ENCODE data around the gene CUL7.
"Not testable (repeated sequence)": the region's sequence is repeated elsewhere in the genome, so short reads cannot be mapped to it uniquely, and the experiment has no call there.

Gene CUL7

DNA sequence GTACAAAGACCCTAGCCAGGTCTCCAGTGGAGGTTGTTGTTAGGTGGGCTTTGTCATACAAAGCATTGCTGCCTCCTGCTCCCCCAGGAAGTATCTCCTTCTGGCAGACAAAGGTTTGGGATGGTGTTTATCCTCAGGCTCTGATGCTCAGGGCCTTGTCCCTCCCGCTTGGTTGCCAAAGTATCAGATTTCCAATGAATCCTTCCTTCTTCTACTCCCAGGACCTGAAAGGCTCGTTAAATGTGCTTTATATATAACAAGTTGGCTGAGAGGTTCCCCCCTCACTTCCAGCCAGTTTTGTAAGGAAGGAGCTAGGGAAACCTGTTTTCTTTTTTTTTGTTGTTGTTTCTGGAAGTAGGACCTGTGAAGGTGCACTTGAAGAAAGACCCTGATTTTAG lies 36.9 kb upstream of the CUL7 start:
- Histone ChIP-seq H3K36me3 (ENCODE audit: insufficient read depth, low read length) (no peaks in the 10 kb centered on the region), H3K79me2 (ENCODE audit: control insufficient read depth, insufficient read depth, low read length, unreplicated experiment) (peaks cover 18% of the 10 kb centered on the region), H3K27me3 (ENCODE audit: insufficient read depth, low read length) (no peaks in the 10 kb centered on the region), H3K4me3 (ENCODE audit: low read depth, low read length) (no peak overlapping the region), H3K4me1 (ENCODE audit: control insufficient read depth, insufficient read depth, low read length, unreplicated experiment) (peaks cover 13% of the 10 kb centered on the region), H3K27ac (ENCODE audit: low read depth, low read length) (no peak overlapping the region), H2AFZ (ENCODE audit: low read length, unreplicated experiment) (no peak overlapping the region)

DNA sequence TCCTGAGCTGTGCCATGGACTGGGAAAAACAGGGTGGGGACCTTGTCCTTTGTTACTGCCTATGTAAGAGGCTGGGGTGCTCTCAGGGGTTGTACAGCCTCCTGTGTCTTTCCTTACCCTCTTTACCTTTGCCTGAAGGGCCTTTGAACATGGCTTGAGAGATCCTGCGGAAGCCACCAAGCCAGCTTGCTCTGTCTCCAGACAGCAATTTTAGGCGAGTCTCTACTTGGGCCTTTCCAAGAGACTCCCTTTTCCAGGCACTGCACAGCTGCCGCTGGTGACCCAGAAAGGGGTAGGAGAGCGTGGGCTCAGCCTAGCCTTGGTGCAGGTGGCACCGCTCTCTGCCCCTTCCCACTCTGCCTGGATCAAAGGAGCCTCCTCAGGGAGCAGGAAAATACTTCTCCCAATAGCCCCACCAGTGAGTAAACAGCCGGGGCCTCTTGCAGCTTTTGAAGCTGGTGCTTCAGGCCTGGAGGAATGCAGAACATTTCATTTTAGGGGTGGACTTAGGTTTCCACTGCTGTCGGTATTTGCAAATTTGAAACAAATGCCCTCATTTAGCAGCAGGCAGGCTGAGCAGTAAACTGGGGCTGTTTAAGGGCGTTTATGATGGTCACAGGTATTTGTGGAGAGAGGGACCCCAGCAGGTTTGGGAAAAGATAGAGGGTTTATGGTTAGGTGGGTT lies 36.4 kb upstream of the CUL7 start:
- peaks cover 13% of the 10 kb centered on the region for H3K4me1 ChIP-seq (ENCODE audit: control insufficient read depth, insufficient read depth, low read length, unreplicated experiment)
- no peaks in the 10 kb centered on the region for H3K36me3 ChIP-seq (ENCODE audit: insufficient read depth, low read length)
- H3K79me2 ChIP-seq (ENCODE audit: control insufficient read depth, insufficient read depth, low read length, unreplicated experiment): peaks cover 15% of the 10 kb centered on the region
- no peak overlapping the region for H3K4me3 ChIP-seq (ENCODE audit: low read depth, low read length)
- no peak overlapping the region for H3K27ac ChIP-seq (ENCODE audit: low read depth, low read length)
- H2AFZ ChIP-seq (ENCODE audit: low read length, unreplicated experiment): no peak overlapping the region
- no peaks in the 10 kb centered on the region for H3K27me3 ChIP-seq (ENCODE audit: insufficient read depth, low read length)

DNA sequence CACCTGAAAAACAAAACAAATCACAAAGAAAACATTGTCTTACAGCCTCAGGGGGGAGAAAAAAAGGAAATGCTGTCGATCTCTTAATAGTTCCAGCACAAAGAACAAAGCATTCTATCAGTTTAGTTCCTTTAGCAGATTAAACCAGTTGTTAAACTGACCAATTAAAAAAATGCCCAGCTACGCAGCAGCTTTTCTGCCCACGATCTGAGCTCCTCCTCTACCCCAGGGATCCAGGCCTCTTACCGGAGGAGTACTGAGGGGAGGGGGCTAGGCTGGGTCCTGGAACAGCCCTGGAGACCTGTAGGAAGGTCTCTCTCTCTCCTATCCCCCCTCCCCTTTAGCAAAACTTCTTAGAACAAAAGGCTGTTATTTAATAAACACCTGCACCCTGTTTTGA lies 35.8 kb upstream of the CUL7 start:
- Histone ChIP-seq H3K36me3 (ENCODE audit: insufficient read depth, low read length) (no peaks in the 10 kb centered on the region), H3K27me3 (ENCODE audit: insufficient read depth, low read length) (no peaks in the 10 kb centered on the region), H2AFZ (ENCODE audit: low read length, unreplicated experiment) (no peak overlapping the region), H3K79me2 (ENCODE audit: control insufficient read depth, insufficient read depth, low read length, unreplicated experiment) (peaks cover 20% of the 10 kb centered on the region), H3K27ac (ENCODE audit: low read depth, low read length) (no peak overlapping the region), H3K4me3 (ENCODE audit: low read depth, low read length) (no peak overlapping the region), H3K4me1 (ENCODE audit: control insufficient read depth, insufficient read depth, low read length, unreplicated experiment) (peaks cover 13% of the 10 kb centered on the region)

GRCh38 chr6:43088654-43089056 lies 35.0 kb upstream of the CUL7 start:
- no peak overlapping the region for H3K4me3 ChIP-seq (ENCODE audit: low read depth, low read length)
- H3K27me3 ChIP-seq (ENCODE audit: insufficient read depth, low read length): no peaks in the 10 kb centered on the region
- no peak overlapping the region for H2AFZ ChIP-seq (ENCODE audit: low read length, unreplicated experiment)
- no peak overlapping the region for H3K27ac ChIP-seq (ENCODE audit: low read depth, low read length)
- peaks cover 21% of the 10 kb centered on the region for H3K79me2 ChIP-seq (ENCODE audit: control insufficient read depth, insufficient read depth, low read length, unreplicated experiment)
- peaks cover 8% of the 10 kb centered on the region for H3K4me1 ChIP-seq (ENCODE audit: control insufficient read depth, insufficient read depth, low read length, unreplicated experiment)
- H3K36me3 ChIP-seq (ENCODE audit: insufficient read depth, low read length): no peaks in the 10 kb centered on the region

DNA sequence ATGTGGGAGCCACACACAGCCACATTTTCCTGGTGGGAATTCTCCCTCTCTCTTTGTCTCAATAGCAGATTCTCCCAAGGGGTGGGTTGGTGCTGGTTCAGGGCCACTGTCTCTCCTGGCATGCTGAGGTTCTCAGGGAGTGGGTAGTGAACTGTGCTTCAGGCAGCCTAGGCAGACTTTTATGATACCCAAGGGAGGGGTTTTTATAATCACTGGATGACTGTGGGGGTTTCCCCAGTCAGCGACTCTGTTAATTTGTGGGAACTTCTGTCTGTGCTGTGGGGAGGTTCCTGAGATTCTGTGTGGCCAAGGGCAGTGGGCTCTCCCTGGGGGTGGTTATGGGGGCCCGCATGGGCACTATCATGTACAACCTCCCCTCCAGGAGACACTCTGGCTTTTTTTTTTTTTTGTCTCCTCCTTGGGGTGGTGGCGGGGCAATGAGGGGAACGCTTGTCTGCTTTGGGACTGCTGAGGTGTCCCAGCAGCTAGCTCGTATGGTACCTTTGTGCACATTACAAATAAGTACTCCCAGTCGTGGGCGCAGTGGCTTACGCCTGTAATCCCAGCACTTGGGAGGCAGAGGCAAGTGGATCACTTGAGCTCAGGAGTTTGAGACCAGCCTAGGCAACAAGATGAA lies 32.5 kb upstream of the CUL7 start:
- Histone ChIP-seq H2AFZ (ENCODE audit: low read length, unreplicated experiment) (no peak overlapping the region), H3K36me3 (ENCODE audit: insufficient read depth, low read length) (no peaks in the 10 kb centered on the region), H3K27ac (ENCODE audit: low read depth, low read length) (no peak overlapping the region), H3K4me1 (ENCODE audit: control insufficient read depth, insufficient read depth, low read length, unreplicated experiment) (peaks cover 12% of the 10 kb centered on the region), H3K4me3 (ENCODE audit: low read depth, low read length) (no peak overlapping the region), H3K27me3 (ENCODE audit: insufficient read depth, low read length) (no peaks in the 10 kb centered on the region), H3K79me2 (ENCODE audit: control insufficient read depth, insufficient read depth, low read length, unreplicated experiment) (peaks cover 28% of the 10 kb centered on the region)

GRCh38 chr6:43082806-43083655 lies 29.4 kb upstream of the CUL7 start:
- H3K36me3 ChIP-seq (ENCODE audit: insufficient read depth, low read length): no peaks in the 10 kb centered on the region
- H3K27ac ChIP-seq (ENCODE audit: low read depth, low read length): no peak overlapping the region
- peaks cover 33% of the 10 kb centered on the region for H3K79me2 ChIP-seq (ENCODE audit: control insufficient read depth, insufficient read depth, low read length, unreplicated experiment)
- no peak overlapping the region for H3K4me3 ChIP-seq (ENCODE audit: low read depth, low read length)
- H3K4me1 ChIP-seq (ENCODE audit: control insufficient read depth, insufficient read depth, low read length, unreplicated experiment): peaks cover 8% of the 10 kb centered on the region
- H2AFZ ChIP-seq (ENCODE audit: low read length, unreplicated experiment): no peak overlapping the region
- H3K27me3 ChIP-seq (ENCODE audit: insufficient read depth, low read length): no peaks in the 10 kb centered on the region

DNA sequence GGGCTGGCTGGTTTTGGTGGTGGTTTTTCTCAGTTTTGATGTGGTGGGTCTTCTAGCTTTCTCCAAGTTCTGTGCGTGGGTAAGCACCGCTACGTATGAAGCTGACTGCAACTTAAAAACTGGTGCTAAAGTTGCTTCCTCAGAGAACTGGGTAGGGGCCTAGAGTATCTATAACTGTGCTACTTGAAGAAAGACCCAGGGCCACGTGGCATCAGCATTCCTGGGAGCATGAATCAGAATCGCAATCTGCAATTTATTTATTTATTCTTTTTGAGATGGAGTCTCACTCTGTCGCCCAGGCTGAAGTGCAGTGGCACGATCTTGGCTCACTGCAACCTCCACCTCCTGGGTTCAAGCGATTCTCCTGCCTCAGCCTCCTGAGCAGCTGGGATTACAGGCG lies 28.3 kb upstream of the CUL7 start:
- not testable (repeated sequence) for H2AFZ ChIP-seq (ENCODE audit: low read length, unreplicated experiment); H3K27ac ChIP-seq (ENCODE audit: low read depth, low read length); H3K36me3 ChIP-seq (ENCODE audit: insufficient read depth, low read length); H3K27me3 ChIP-seq (ENCODE audit: insufficient read depth, low read length); H3K4me3 ChIP-seq (ENCODE audit: low read depth, low read length)
- peaks cover 43% of the 10 kb centered on the region for H3K79me2 ChIP-seq (ENCODE audit: control insufficient read depth, insufficient read depth, low read length, unreplicated experiment)
- peaks cover 16% of the 10 kb centered on the region for H3K4me1 ChIP-seq (ENCODE audit: control insufficient read depth, insufficient read depth, low read length, unreplicated experiment)

- H3K36me3 ChIP-seq (ENCODE audit: insufficient read depth, low read length): no peaks in the 10 kb centered on the region
- no peak overlapping the region for H3K27ac ChIP-seq (ENCODE audit: low read depth, low read length)
- no peaks in the 10 kb centered on the region for H3K27me3 ChIP-seq (ENCODE audit: insufficient read depth, low read length)
- peaks cover 14% of the 10 kb centered on the region for H3K4me1 ChIP-seq (ENCODE audit: control insufficient read depth, insufficient read depth, low read length, unreplicated experiment)
- no peak overlapping the region for H2AFZ ChIP-seq (ENCODE audit: low read length, unreplicated experiment)
- peaks cover 46% of the 10 kb centered on the region for H3K79me2 ChIP-seq (ENCODE audit: control insufficient read depth, insufficient read depth, low read length, unreplicated experiment)
- no peak overlapping the region for H3K4me3 ChIP-seq (ENCODE audit: low read depth, low read length)
These were observed 27.4 kb upstream of the CUL7 start for GRCh38 chr6:43081043-43081442.

DNA sequence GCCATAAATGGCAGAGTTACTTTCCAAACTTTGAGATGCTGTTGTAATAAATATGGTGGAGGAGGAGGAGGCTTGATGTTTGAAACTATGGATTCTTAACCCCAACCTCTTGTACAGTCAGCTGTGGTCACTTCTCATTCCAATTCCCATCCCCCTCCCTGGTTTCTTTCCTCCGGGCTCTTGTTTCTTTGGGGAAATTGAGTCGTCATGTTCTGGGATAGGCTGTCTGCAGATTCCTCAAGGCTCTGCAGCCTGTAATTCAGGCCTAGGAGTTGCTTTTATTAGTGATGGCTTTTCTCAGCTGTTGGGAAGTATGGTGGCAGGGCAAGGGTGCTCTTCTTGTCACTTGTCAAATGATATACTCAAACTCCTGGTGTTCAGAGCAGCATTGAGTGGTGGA lies 25.0 kb upstream of the CUL7 start:
- H3K4me3 ChIP-seq (ENCODE audit: low read depth, low read length): no peak overlapping the region
- no peak overlapping the region for H3K27ac ChIP-seq (ENCODE audit: low read depth, low read length)
- H3K36me3 ChIP-seq (ENCODE audit: insufficient read depth, low read length): no peaks in the 10 kb centered on the region
- H3K79me2 ChIP-seq (ENCODE audit: control insufficient read depth, insufficient read depth, low read length, unreplicated experiment): peaks cover 40% of the 10 kb centered on the region
- no peak overlapping the region for H2AFZ ChIP-seq (ENCODE audit: low read length, unreplicated experiment)
- H3K4me1 ChIP-seq (ENCODE audit: control insufficient read depth, insufficient read depth, low read length, unreplicated experiment): peaks cover 21% of the 10 kb centered on the region
- no peaks in the 10 kb centered on the region for H3K27me3 ChIP-seq (ENCODE audit: insufficient read depth, low read length)

DNA sequence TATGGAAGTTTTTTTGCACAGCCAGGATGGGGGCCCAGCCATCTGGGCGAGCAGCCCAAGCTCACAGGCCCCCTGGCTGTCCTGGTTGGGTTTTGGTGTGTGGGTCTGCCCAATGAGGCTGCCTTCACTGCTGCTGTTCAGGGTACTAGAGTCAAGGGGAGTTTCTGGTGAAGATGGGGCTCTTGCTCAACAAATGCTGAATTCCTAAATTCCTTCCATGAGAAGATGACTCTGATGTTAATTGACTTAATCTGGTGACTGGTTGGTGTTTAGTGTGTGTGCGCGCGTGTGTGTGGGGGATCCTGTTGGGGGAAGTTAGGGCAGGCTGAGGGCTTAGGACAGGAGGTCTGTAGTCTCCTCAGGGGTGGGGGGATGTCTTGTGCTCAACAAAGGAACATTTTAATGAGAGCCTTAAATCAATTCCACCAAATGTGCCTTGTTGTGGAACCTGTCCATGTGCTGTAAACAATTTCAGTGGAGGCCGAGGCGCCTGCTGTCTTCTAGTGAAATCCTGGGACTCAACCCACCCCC lies 24.4 kb upstream of the CUL7 start:
- no peaks in the 10 kb centered on the region for H3K27me3 ChIP-seq (ENCODE audit: insufficient read depth, low read length)
- H3K4me3 ChIP-seq (ENCODE audit: low read depth, low read length): peak overlapping the region; percentile 99
- H3K27ac ChIP-seq (ENCODE audit: low read depth, low read length): no peak overlapping the region
- H2AFZ ChIP-seq (ENCODE audit: low read length, unreplicated experiment): no peak overlapping the region
- peaks cover 21% of the 10 kb centered on the region for H3K4me1 ChIP-seq (ENCODE audit: control insufficient read depth, insufficient read depth, low read length, unreplicated experiment)
- peaks cover 34% of the 10 kb centered on the region for H3K79me2 ChIP-seq (ENCODE audit: control insufficient read depth, insufficient read depth, low read length, unreplicated experiment)
- H3K36me3 ChIP-seq (ENCODE audit: insufficient read depth, low read length): no peaks in the 10 kb centered on the region

All from ACC112 (cell line).